Raji (cell line): Measurements from ENCODE around the gene OPRL1.

ENCODE experiments used
- POLR2A ChIP-seq: IDR thresholded peaks from 2 replicates; pipeline ENCODE4 v1.6.1; 2011; ENCODE audit warnings: low read depth, low read length, control low read depth; ENCODE audit not compliant: insufficient read depth

The OPRL1 gene

GRCh38 chr20:64108731-64109681 is 29.1 kb downstream of the OPRL1 start:
- TF ChIP-seq POLR2A: no peak

DNA sequence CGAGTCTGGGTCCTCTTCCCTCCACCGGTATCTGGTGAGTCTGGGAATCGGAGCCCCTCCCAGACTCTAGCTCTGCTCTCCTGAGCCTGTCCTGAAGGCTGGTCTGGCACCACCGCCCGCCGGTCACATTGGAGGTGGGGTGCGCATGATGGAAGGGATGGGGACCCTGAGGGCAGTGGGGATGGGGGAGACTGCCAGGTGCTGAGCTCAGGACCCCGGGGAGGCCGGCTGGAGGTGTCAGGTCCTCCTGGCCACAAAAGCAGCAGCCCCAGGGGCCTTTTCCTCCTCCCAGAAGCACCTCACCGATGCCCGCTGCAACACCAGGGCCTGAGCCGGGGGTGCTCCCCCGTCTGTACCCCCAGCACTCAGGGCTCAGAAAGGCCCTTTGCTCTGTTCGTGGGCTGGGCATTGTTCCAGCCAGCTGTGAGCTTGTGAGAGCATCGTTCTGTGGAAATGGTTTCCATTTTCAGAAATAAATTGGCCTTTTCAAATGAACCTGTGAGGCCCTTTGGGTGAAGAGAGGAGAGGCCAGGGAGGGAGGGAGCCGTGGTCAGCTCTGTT is 30.0 kb downstream of the OPRL1 start:
- TF ChIP-seq POLR2A: no peak

DNA sequence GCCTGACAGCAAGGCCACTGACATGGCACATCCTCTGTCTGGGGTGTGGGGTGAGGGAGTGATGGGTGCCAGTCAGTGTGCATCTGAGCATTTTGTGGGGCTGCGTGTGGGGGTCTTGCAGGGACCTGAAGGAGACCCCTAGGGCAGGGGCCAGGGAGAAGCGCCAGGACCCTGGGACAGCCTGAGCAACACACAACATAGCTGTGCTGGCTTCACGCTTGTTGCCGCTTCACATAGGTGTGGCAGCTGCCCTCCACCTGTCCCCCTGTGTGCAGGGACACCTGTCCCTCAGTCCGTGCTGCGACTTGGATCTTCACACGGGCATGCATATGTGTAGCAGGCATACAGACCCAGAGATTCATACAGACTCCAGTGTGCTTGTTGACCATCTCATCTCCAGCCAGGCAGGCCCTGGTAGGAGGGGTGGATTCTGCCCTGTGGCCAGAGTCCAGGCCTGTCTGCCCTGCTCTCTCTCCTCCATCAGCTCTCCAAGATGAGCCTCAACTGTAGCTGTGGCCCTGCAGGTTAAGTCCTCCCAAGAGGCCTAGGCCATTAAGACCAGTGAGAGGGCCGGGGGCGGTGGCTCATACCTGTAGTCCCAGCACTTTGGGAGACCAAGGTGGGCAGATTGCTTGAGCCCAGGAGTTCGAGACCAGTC is 30.7 kb downstream of the OPRL1 start:
- TF ChIP-seq POLR2A: no peak

GRCh38 chr20:64111841-64112641 is 32.2 kb downstream of the OPRL1 start:
- no peak for TF ChIP-seq POLR2A

GRCh38 chr20:64112691-64113443 is 33.0 kb downstream of the OPRL1 start:
- TF ChIP-seq POLR2A: no peak

DNA sequence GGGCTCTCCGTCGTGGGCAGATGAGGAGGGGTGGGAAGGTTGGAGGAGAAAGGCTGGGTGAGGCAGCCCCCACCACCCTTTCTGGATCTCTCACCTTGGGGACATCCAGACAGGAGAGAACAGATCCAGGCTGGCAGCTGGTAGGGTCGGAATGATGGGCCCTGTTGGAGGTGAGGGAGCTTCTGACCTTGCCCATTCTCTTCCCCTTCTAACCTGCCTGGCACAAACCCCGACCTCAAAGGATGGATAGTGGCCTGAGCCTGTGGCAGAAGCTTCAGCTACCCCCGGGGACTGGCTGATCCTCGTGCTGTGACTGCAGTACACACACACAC is 33.5 kb downstream of the OPRL1 start:
- no peak for TF ChIP-seq POLR2A

GRCh38 chr20:64113796-64114355 is 34.0 kb downstream of the OPRL1 start:
- TF ChIP-seq POLR2A: no peak

GRCh38 chr20:64114356-64114971 is 34.6 kb downstream of the OPRL1 start:
- no peak for TF ChIP-seq POLR2A

- TF ChIP-seq POLR2A: no peak
These were observed 35.5 kb downstream of the OPRL1 start for GRCh38 chr20:64115171-64115911.

- no peak for TF ChIP-seq POLR2A
These were observed 36.1 kb downstream of the OPRL1 start for GRCh38 chr20:64116016-64116415.

DNA sequence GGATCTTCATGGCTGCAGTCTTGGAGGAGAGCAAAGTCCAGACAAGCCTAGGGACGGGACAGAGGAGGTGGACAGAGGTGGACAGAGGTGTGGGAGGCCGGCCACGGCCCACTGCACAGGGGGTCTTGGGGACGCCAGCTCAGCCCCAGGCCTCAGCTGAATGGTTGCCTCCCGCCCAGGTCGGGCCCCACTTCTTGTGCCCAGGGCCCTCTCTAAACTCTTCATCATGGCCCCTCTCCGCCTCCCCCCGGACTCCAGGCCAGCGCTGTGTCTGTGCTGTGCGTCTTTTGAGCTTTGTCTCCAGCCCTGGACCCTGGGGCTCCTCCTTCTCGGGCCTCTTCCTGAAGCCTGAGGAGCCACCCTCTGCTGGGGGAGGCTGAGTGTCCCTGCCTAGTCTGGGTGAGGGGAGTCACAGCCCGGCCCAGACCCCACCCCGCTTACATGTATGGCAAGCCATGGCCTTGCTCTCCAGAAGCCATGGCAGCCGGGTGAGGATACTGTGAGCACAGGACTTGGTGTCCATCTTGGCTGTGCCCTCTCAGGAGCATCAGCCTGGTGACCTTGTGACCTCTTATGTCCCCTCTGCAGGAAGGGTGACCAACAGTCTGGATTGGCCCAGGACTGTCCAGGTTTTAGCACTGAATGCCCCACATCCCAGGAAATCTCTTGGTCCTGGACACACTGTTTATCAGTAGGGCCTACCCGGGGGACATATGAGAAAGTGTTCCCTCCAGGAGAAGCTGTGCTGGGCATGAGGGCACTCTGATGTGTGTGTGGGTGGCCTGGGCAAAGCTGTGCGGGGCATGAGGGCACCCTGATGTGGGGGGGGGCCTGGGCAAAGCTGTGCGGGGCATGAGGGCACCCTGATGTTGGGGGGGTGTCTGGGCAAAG is 36.9 kb downstream of the OPRL1 start:
- TF ChIP-seq POLR2A: no peak

DNA sequence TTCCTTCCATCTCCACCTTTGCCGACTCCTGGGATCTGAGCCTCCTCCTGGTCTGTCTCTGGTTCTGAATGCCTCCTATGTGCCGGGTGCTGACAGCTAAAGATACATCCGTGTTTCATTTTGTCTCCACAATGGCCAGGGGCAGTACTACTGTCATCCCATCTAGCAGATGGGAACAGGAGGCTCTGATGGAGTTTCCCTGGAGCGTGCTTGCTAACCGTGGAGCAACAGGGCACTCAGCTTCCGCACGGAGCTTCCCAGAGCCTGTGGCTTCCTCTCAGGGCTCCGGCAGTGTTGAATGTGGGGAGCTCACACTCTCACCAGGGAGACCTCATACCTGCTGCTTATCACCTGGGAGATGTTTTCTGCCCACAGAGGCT is 39.4 kb downstream of the OPRL1 start:
- no peak for TF ChIP-seq POLR2A

DNA sequence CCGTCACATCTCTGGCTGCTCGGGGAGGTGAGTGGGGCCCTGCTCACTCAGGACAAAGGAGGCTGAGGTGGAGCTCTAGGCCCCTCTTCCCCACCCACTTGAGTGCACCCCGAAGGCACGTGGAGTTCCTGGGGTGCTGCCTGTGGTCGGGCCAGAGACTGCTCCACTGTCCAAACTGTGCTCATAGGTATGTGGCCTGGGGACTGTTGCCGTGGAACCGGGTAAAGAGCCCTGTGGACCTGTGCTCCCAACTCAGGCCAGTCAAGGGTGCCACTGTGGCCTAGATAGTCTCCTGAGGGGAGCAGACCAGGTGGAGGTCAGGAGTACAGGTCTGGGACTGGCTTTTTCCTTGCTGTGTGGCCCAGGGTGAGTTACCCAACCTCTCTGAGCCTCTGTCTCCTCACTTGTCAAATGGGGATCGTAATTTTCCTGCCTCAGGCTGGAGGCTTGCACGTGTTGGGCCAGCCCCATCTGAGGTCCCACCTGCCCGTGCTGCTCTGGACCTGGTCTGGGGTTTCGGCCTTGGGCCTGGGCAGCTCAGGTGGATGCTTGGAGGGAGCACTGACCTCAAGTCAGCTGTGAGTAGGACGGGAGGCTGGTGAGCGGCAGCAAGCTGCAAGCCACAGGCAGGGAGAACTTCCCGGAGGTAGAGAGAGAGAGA is 39.9 kb downstream of the OPRL1 start:
- TF ChIP-seq POLR2A: no peak; the same call in 1 of the 2 replicates
